Measurements from ENCODE around the gene LILRB1.

GRCh38 chr19:54620464-54620863 lies 9.8 kb upstream of the LILRB1 start:
- TF ChIP-seq TARDBP (IDR thresholded peaks at IDR 0.05) (no peak), HDGF (IDR thresholded peaks at IDR 0.05; ENCODE audit: borderline replicate concordance) (no peak), ELF4 (IDR thresholded peaks at IDR 0.05) (no peak), ZNF384 (IDR thresholded peaks at IDR 0.05) (no peak)

Measured in HEK293T (cell line).